GM12891 (cell line): ENCODE measurements around the gene FGF12.

Source experiments
- POLR2A ChIP-seq: IDR thresholded peaks from 2 replicates; pipeline ENCODE4 v1.6.1; 2011; ENCODE audit warnings: low read depth, low read length, control low read depth
- POLR2AphosphoS5 ChIP-seq: IDR thresholded peaks from 2 replicates; pipeline ENCODE4 v1.6.1; 2011; ENCODE audit warnings: low read depth, low read length, control low read depth
- SPI1 ChIP-seq: IDR thresholded peaks from 2 replicates; pipeline ENCODE4 v1.6.1; 2011; ENCODE audit warnings: low read depth, low read length, control low read depth
- TAF1 ChIP-seq: IDR thresholded peaks from 2 replicates; pipeline ENCODE4 v1.6.1; 2011; ENCODE audit warnings: low read depth, low read length, control low read depth

DNA sequence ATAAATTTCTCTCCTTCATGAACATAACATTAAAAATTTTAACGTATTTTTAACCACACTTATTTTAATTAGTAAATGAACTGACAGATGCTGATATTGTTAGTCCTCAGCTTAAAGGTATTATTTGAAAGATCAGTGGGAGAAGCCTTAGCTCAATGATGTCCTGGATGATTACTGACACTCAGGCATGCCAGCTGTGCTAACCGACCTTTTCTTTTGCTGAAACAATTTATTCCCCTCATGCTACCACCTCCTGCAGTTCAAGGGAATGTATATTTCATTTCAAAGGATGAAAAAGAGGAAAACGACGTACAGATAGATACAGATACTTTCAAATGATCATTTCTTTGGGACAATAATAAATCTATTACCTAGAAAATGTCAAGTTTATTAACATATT is 620.8 kb downstream of the FGF12 start:
- TF ChIP-seq TAF1, result no peak
- no peak for TF ChIP-seq POLR2A
- no peak for TF ChIP-seq SPI1
- no peak for TF ChIP-seq POLR2AphosphoS5
